Tibial artery (tissue), 4 donors: ENCODE measurements around the gene SEMA3D.

ENCODE experiments used
- DNase-seq, 2 donors: peaks; one replicate each; pipeline ENCODE4 v3.0.0-alpha.2; 2019
- H3K27ac ChIP-seq, 2 donors: fragments of 200-600 bp; sonication (generic) in 1 of 2; 1 replicate in 1 of 2; 2 replicates in 1 of 2; pipeline ENCODE4 v1.5.1; 2018 to 2019; ENCODE audit warnings: mild to moderate bottlenecking in 1 of 2
- H3K27me3 ChIP-seq, 2 donors: fragments of 200-600 bp; sonication (generic) in 1 of 2; one replicate each; pipeline versions ENCODE4 v1.5.1 to v1.6.0; 2016 to 2019
- H3K36me3 ChIP-seq, 3 donors: fragments of 200-600 bp; sonication (generic) in 2 of 3; one replicate each; pipeline ENCODE4 v1.5.1; 2016 to 2019; ENCODE audit warnings: mild to moderate bottlenecking in 2 of 3
- H3K4me1 ChIP-seq, 4 donors: fragments of 200-600 bp; sonication (generic) in 2 of 4; 1 replicate in 3 of 4; 2 replicates in 1 of 4; pipeline ENCODE4 v1.5.1; 2016 to 2019
- H3K4me3 ChIP-seq, 2 donors: fragments of 200-600 bp; sonication (generic) in 1 of 2; 1 replicate in 1 of 2; 2 replicates in 1 of 2; pipeline ENCODE4 v1.5.1; 2018 to 2019; ENCODE audit warnings: mild to moderate bottlenecking in 2 of 2
- H3K9me3 ChIP-seq, 3 donors: fragments of 200-600 bp; sonication (generic) in 1 of 3; one replicate each; pipeline ENCODE4 v1.5.1; 2016 to 2019
- CTCF ChIP-seq, 2 experiments: fragments of 200-600 bp in 1 of 2; fragments of 450-650 bp in 1 of 2; IDR thresholded peaks; one replicate each; pipeline ENCODE4 v1.5.1; 2017 to 2019; ENCODE audit warnings: antibody characterized with exemption in 2 of 2, mild to moderate bottlenecking in 1 of 2, moderate library complexity in 1 of 2
- intact Hi-C: fragments of 100-400 bp; cut with DNase I; formaldehyde crosslinking; loops from one replicate; pipeline ENCODE4 v1.15.0; 2023; ENCODE audit warnings: low total_unique reads

SEMA3D gene

GRCh38 chr7:85018498-85018897, 168.4 kb downstream of the SEMA3D start:
- TF ChIP-seq CTCF (IDR thresholded peaks at IDR 0.05) = no peak
- no peak overlapping the region for H3K4me3 ChIP-seq
- H3K4me1 ChIP-seq = no peaks in the 10 kb centered on the region
- no peaks in the 10 kb centered on the region for H3K36me3 ChIP-seq
- H3K27ac ChIP-seq = no peak overlapping the region
- intact Hi-C loops = no loop called here
- no peak for DNase-seq
- no peaks in the 10 kb centered on the region for H3K27me3 ChIP-seq
- H3K9me3 ChIP-seq = no peaks in the 10 kb centered on the region

- Histone ChIP-seq H3K36me3 (no peaks in the 10 kb centered on the region), H3K4me1 (no peaks in the 10 kb centered on the region), H3K9me3 (no peaks in the 10 kb centered on the region), H3K27ac (no peak overlapping the region), H3K27me3 (no peaks in the 10 kb centered on the region), H3K4me3 (no peak overlapping the region)
- no peak for DNase-seq
- no peak for TF ChIP-seq CTCF (IDR thresholded peaks at IDR 0.05)
- intact Hi-C loops = no loop called here
Measured at GRCh38 chr7:85016286-85016685, 170.6 kb downstream of the SEMA3D start.

- no peak overlapping the region for H3K4me3 ChIP-seq
- no peak for TF ChIP-seq CTCF (IDR thresholded peaks at IDR 0.05)
- H3K9me3 ChIP-seq = no peaks in the 10 kb centered on the region
- no peaks in the 10 kb centered on the region for H3K27me3 ChIP-seq
- DNase-seq = no peak
- intact Hi-C loops = no loop called here
- no peak overlapping the region for H3K27ac ChIP-seq
- no peaks in the 10 kb centered on the region for H3K36me3 ChIP-seq
- no peaks in the 10 kb centered on the region for H3K4me1 ChIP-seq
Measured at GRCh38 chr7:85014936-85015660, 171.8 kb downstream of the SEMA3D start.

- Histone ChIP-seq H3K27me3 (no peaks in the 10 kb centered on the region), H3K4me3 (no peak overlapping the region), H3K27ac (no peak overlapping the region), H3K36me3 (no peaks in the 10 kb centered on the region), H3K4me1 (no peaks in the 10 kb centered on the region), H3K9me3 (no peaks in the 10 kb centered on the region)
- intact Hi-C loops = no loop called here
- no peak for DNase-seq
- TF ChIP-seq CTCF (IDR thresholded peaks at IDR 0.05) = no peak
Measured at GRCh38 chr7:85011127-85011526, 175.7 kb downstream of the SEMA3D start.

- Histone ChIP-seq H3K27me3 (no peaks in the 10 kb centered on the region), H3K4me1 (no peaks in the 10 kb centered on the region), H3K9me3 (no peaks in the 10 kb centered on the region), H3K27ac (no peak overlapping the region), H3K36me3 (no peaks in the 10 kb centered on the region), H3K4me3 (no peak overlapping the region)
- intact Hi-C loops = no loop called here
- no peak for TF ChIP-seq CTCF (IDR thresholded peaks at IDR 0.05)
- DNase-seq = no peak
Measured at GRCh38 chr7:85010306-85010705, 176.6 kb downstream of the SEMA3D start.

GRCh38 chr7:85006754-85007153, 180.1 kb downstream of the SEMA3D start:
- no peak for TF ChIP-seq CTCF (IDR thresholded peaks at IDR 0.05)
- intact Hi-C loops = no loop called here

More at GRCh38 chr7:85006754-85007153, 180.1 kb downstream of the SEMA3D start:
- Histone ChIP-seq H3K27ac (no peak overlapping the region), H3K4me3 (no peak overlapping the region), H3K9me3 (no peaks in the 10 kb centered on the region), H3K36me3 (no peaks in the 10 kb centered on the region), H3K4me1 (no peaks in the 10 kb centered on the region), H3K27me3 (no peaks in the 10 kb centered on the region)
- DNase-seq = no peak
